ENCODE measurements around the gene ACTN4. TPM values are rescaled to one million over a fixed set of nuclear protein-coding genes. Genes with fewer than 3 reads are reported as not detected.

Gene ACTN4
- total and polyA plus RNA-seq, 9 donors: 68.8 to 281 (median 224) TPM

- Histone ChIP-seq H3K36me3 (ENCODE audit: control insufficient read depth, insufficient read depth, low read length) (peaks cover 15% of the 10 kb centered on the region), H3K4me3 (ENCODE audit: low read length) (no peak overlapping the region), H3K9me3 (replicated peaks; ENCODE audit: control insufficient read depth, low read depth, low read length) (no peaks in the 10 kb centered on the region), H3K27ac (ENCODE audit: low read length) (peak overlapping the region; percentile 87), H3K27me3 (ENCODE audit: control insufficient read depth, insufficient read depth, low read length) (no peaks in the 10 kb centered on the region), H3K4me1 (ENCODE audit: control insufficient read depth, insufficient read depth, low read length) (peaks cover 41% of the 10 kb centered on the region)
- peak; percentile 48 for DNase-seq
- WGBS (ENCODE audit: insufficient coverage): 38% methylated on average over 2 of the region's 13 CpGs
These were observed 28.8 kb downstream of the ACTN4 start for GRCh38 chr19:38676023-38676877.

GRCh38 chr19:38676878-38677646, 29.6 kb downstream of the ACTN4 start:
- WGBS (ENCODE audit: insufficient coverage): 80% methylated on average over 9 of the region's 11 CpGs
- Histone ChIP-seq H3K4me3 (ENCODE audit: low read length) (no peak overlapping the region), H3K36me3 (ENCODE audit: control insufficient read depth, insufficient read depth, low read length) (peaks cover 15% of the 10 kb centered on the region), H3K9me3 (replicated peaks; ENCODE audit: control insufficient read depth, low read depth, low read length) (no peaks in the 10 kb centered on the region), H3K27me3 (ENCODE audit: control insufficient read depth, insufficient read depth, low read length) (no peaks in the 10 kb centered on the region), H3K4me1 (ENCODE audit: control insufficient read depth, insufficient read depth, low read length) (peaks cover 37% of the 10 kb centered on the region), H3K27ac (ENCODE audit: low read length) (peak overlapping the region; percentile 87)
- no peak for DNase-seq

- H3K9me3 ChIP-seq (replicated peaks; ENCODE audit: control insufficient read depth, low read depth, low read length): no peaks in the 10 kb centered on the region
- H3K4me3 ChIP-seq (ENCODE audit: low read length): no peak overlapping the region
- no peak overlapping the region for H3K27ac ChIP-seq (ENCODE audit: low read length)
- 73% methylated on average over 6 of the region's 15 CpGs for WGBS (ENCODE audit: insufficient coverage)
- DNase-seq: no peak
- peaks cover 21% of the 10 kb centered on the region for H3K36me3 ChIP-seq (ENCODE audit: control insufficient read depth, insufficient read depth, low read length)
- peaks cover 47% of the 10 kb centered on the region for H3K4me1 ChIP-seq (ENCODE audit: control insufficient read depth, insufficient read depth, low read length)
- no peaks in the 10 kb centered on the region for H3K27me3 ChIP-seq (ENCODE audit: control insufficient read depth, insufficient read depth, low read length)
These were observed 30.9 kb downstream of the ACTN4 start for GRCh38 chr19:38678217-38678890.

GRCh38 chr19:38678891-38679494, 31.5 kb downstream of the ACTN4 start:
- 72% methylated on average over 5 of the region's 7 CpGs for WGBS (ENCODE audit: insufficient coverage)
- Histone ChIP-seq H3K9me3 (replicated peaks; ENCODE audit: control insufficient read depth, low read depth, low read length) (no peaks in the 10 kb centered on the region), H3K27ac (ENCODE audit: low read length) (no peak overlapping the region), H3K4me1 (ENCODE audit: control insufficient read depth, insufficient read depth, low read length) (peaks cover 52% of the 10 kb centered on the region), H3K4me3 (ENCODE audit: low read length) (no peak overlapping the region), H3K36me3 (ENCODE audit: control insufficient read depth, insufficient read depth, low read length) (peaks cover 21% of the 10 kb centered on the region), H3K27me3 (ENCODE audit: control insufficient read depth, insufficient read depth, low read length) (no peaks in the 10 kb centered on the region)
- DNase-seq: no peak

GRCh38 chr19:38679839-38680238, 32.4 kb downstream of the ACTN4 start:
- Histone ChIP-seq H3K36me3 (ENCODE audit: control insufficient read depth, insufficient read depth, low read length) (peaks cover 17% of the 10 kb centered on the region), H3K9me3 (replicated peaks; ENCODE audit: control insufficient read depth, low read depth, low read length) (no peaks in the 10 kb centered on the region), H3K4me3 (ENCODE audit: low read length) (no peak overlapping the region), H3K4me1 (ENCODE audit: control insufficient read depth, insufficient read depth, low read length) (peaks cover 50% of the 10 kb centered on the region), H3K27ac (ENCODE audit: low read length) (no peak overlapping the region), H3K27me3 (ENCODE audit: control insufficient read depth, insufficient read depth, low read length) (no peaks in the 10 kb centered on the region)
- WGBS (ENCODE audit: insufficient coverage): no CpG with 5 or more reads among the region's 4 CpGs
- DNase-seq: no peak

GRCh38 chr19:38682195-38682867, 34.9 kb downstream of the ACTN4 start:
- Histone ChIP-seq H3K36me3 (ENCODE audit: control insufficient read depth, insufficient read depth, low read length) (peaks cover 25% of the 10 kb centered on the region), H3K9me3 (replicated peaks; ENCODE audit: control insufficient read depth, low read depth, low read length) (no peaks in the 10 kb centered on the region), H3K4me3 (ENCODE audit: low read length) (no peak overlapping the region), H3K27me3 (ENCODE audit: control insufficient read depth, insufficient read depth, low read length) (no peaks in the 10 kb centered on the region), H3K4me1 (ENCODE audit: control insufficient read depth, insufficient read depth, low read length) (peaks cover 49% of the 10 kb centered on the region), H3K27ac (ENCODE audit: low read length) (peak overlapping the region; percentile 88)
- WGBS (ENCODE audit: insufficient coverage): 92% methylated on average over 10 of the region's 11 CpGs
- DNase-seq: no peak

GRCh38 chr19:38682872-38683392, 35.5 kb downstream of the ACTN4 start:
- Histone ChIP-seq H3K36me3 (ENCODE audit: control insufficient read depth, insufficient read depth, low read length) (peaks cover 22% of the 10 kb centered on the region), H3K4me1 (ENCODE audit: control insufficient read depth, insufficient read depth, low read length) (peaks cover 50% of the 10 kb centered on the region), H3K9me3 (replicated peaks; ENCODE audit: control insufficient read depth, low read depth, low read length) (no peaks in the 10 kb centered on the region), H3K27me3 (ENCODE audit: control insufficient read depth, insufficient read depth, low read length) (no peaks in the 10 kb centered on the region), H3K27ac (ENCODE audit: low read length) (peak overlapping the region; percentile 88), H3K4me3 (ENCODE audit: low read length) (no peak overlapping the region)
- WGBS (ENCODE audit: insufficient coverage): 88% methylated on average over 2 of the region's 7 CpGs
- DNase-seq: no peak

- DNase-seq: no peak
- peaks cover 47% of the 10 kb centered on the region for H3K4me1 ChIP-seq (ENCODE audit: control insufficient read depth, insufficient read depth, low read length)
- peak overlapping the region; percentile 88 for H3K27ac ChIP-seq (ENCODE audit: low read length)
- WGBS (ENCODE audit: insufficient coverage): 67% methylated on average over 6 of the region's 10 CpGs
- no peaks in the 10 kb centered on the region for H3K27me3 ChIP-seq (ENCODE audit: control insufficient read depth, insufficient read depth, low read length)
- H3K36me3 ChIP-seq (ENCODE audit: control insufficient read depth, insufficient read depth, low read length): peaks cover 21% of the 10 kb centered on the region
- no peak overlapping the region for H3K4me3 ChIP-seq (ENCODE audit: low read length)
- no peaks in the 10 kb centered on the region for H3K9me3 ChIP-seq (replicated peaks; ENCODE audit: control insufficient read depth, low read depth, low read length)
These were observed 36.1 kb downstream of the ACTN4 start for GRCh38 chr19:38683393-38684077.
